ENCODE results near the gene MYORG. TPM values are rescaled to one million over a fixed set of nuclear protein-coding genes. Genes with fewer than 3 reads are reported as not detected.

The MYORG gene
- total and polyA plus RNA-seq, 10 of the 15 experiments (the other 5 are each of a cell fraction or from before 2014, with no cell fraction given) = 0.05 to 0.36 (median 0.10) TPM; not detected in 1

DNA sequence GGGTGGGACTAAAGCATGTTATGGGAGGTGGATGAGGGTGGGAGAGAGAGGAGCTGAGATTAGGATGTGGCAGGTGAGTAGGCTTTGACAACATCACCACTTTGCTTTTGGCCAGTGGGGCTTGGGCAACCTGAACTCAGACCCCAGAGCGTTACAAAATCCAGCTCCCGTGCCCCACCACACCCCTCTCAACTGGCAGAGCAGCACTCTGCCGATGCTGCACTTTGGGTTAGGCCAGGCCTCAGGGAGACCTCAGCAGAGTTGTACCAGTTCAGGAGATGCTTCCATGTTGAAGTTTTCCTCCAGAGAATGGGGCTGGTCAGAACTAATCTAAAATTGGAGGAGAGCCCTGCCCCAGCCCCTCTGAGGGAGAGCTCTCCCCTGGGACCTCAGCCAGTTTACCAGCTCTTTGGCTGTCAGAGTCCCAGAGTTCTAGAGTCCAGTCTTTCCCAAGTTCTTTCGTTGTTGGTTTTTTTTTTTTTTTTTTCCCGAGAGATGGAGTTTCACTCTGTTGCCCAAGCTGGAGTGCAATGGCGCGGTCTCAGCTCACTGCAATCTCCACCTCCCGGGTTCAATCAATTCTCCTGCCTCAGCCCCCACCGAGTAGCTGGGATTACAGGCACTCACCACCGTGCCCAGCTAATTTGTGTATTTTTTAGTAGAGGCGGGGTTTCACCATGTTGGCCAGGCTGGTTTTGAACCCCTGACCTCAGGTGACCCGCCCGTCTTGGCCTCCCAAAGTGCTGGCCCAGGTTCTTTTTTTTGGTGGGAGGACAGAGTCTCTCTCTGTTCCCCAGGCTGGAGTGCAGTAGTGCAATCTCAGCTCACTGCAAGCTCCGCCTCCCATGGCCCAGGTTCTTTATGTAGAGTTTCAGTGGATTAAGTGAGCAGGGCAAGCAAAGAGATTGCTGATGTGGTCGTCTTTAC, 29.6 kb downstream of the MYORG start:
- FAIRE-seq (no peak), DNase-seq (ENCODE audit: low read depth, low spot score) (no peak), ATAC-seq (no peak)
- Histone ChIP-seq H3K4me3 (no peak overlapping the region), H3K79me2 (ENCODE audit: control insufficient read depth, insufficient read depth, low read length) (no peaks in the 10 kb centered on the region), H4K20me1 (ENCODE audit: control insufficient read depth, insufficient read depth) (no peaks in the 10 kb centered on the region), H3K36me3 (ENCODE audit: control insufficient read depth in 2 of 2, insufficient read depth in 2 of 2, low read length in 1 of 2) (peaks cover 2 to 8% of the 10 kb centered on the region in 2 experiments), H3K27ac (ENCODE audit: control insufficient read depth, insufficient read depth) (no peak overlapping the region), H3K4me2 (ENCODE audit: control insufficient read depth, insufficient read depth) (no peak overlapping the region), H3K9me3 (replicated peaks; ENCODE audit: control insufficient read depth, insufficient read depth, low read length) (no peaks in the 10 kb centered on the region), H3K4me1 (ENCODE audit: control insufficient read depth, insufficient read depth, low read length) (no peaks in the 10 kb centered on the region), H3K27me3 (replicated peaks in 1 of 2; ENCODE audit: control insufficient read depth in 2 of 2, insufficient read depth in 2 of 2, low read length in 1 of 2) (no peaks in the 10 kb centered on the region), H3K9ac (ENCODE audit: control insufficient read depth, insufficient read depth, low read length) (no peak overlapping the region), H2AFZ (ENCODE audit: control insufficient read depth, low read depth, low read length) (no peak overlapping the region)
- CTCF ChIA-PET = interaction anchor here (0.9 to 1.0 kb wide), 2 partner anchors 10 to 15 kb away, joined by 4 read pairs; no protein-coding TSS in a partner anchor
- TF ChIP-seq POU2F2 (IDR thresholded peaks at IDR 0.05; ENCODE audit: borderline replicate concordance, low read depth, low read length) (no peak), SREBF2 (IDR thresholded peaks at IDR 0.05; ENCODE audit: low read length) (no peak), SMAD5 (IDR thresholded peaks at IDR 0.05; ENCODE audit: low read depth) (no peak), FOXK2 (IDR thresholded peaks at IDR 0.05) (no peak), ASH2L (IDR thresholded peaks at IDR 0.05; ENCODE audit: borderline replicate concordance, low read depth) (no peak), YBX1 (IDR thresholded peaks at IDR 0.05) (no peak)
- TF ChIP-seq, protein P1, sequence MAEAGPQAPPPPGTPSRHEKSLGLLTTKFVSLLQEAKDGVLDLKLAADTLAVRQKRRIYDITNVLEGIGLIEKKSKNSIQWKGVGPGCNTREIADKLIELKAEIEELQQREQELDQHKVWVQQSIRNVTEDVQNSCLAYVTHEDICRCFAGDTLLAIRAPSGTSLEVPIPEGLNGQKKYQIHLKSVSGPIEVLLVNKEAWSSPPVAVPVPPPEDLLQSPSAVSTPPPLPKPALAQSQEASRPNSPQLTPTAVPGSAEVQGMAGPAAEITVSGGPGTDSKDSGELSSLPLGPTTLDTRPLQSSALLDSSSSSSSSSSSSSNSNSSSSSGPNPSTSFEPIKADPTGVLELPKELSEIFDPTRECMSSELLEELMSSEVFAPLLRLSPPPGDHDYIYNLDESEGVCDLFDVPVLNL (IDR thresholded peaks at IDR 0.05; ENCODE audit: low read depth, low read length) = no peak
- TF ChIP-seq, protein P2, sequence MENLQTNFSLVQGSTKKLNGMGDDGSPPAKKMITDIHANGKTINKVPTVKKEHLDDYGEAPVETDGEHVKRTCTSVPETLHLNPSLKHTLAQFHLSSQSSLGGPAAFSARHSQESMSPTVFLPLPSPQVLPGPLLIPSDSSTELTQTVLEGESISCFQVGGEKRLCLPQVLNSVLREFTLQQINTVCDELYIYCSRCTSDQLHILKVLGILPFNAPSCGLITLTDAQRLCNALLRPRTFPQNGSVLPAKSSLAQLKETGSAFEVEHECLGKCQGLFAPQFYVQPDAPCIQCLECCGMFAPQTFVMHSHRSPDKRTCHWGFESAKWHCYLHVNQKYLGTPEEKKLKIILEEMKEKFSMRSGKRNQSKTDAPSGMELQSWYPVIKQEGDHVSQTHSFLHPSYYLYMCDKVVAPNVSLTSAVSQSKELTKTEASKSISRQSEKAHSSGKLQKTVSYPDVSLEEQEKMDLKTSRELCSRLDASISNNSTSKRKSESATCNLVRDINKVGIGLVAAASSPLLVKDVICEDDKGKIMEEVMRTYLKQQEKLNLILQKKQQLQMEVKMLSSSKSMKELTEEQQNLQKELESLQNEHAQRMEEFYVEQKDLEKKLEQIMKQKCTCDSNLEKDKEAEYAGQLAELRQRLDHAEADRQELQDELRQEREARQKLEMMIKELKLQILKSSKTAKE (IDR thresholded peaks at IDR 0.05; ENCODE audit: low read depth, poor library complexity, severe bottlenecking) = no peak
- TF ChIP-seq, protein P3, sequence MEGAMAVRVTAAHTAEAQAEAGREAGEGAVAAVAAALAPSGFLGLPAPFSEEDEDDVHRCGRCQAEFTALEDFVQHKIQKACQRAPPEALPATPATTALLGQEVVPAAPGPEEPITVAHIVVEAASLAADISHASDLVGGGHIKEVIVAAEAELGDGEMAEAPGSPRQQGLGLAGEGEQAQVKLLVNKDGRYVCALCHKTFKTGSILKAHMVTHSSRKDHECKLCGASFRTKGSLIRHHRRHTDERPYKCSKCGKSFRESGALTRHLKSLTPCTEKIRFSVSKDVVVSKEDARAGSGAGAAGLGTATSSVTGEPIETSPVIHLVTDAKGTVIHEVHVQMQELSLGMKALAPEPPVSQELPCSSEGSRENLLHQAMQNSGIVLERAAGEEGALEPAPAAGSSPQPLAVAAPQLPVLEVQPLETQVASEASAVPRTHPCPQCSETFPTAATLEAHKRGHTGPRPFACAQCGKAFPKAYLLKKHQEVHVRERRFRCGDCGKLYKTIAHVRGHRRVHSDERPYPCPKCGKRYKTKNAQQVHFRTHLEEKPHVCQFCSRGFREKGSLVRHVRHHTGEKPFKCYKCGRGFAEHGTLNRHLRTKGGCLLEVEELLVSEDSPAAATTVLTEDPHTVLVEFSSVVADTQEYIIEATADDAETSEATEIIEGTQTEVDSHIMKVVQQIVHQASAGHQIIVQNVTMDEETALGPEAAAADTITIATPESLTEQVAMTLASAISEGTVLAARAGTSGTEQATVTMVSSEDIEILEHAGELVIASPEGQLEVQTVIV (IDR thresholded peaks at IDR 0.05; ENCODE audit: borderline replicate concordance, partially characterized antibody) = no peak
- in situ Hi-C loops (cut with MboI) (no loop called here), intact Hi-C loops (cut with micrococcal nuclease; ENCODE audit: unreplicated experiment) (no loop called here)
- BruUV-seq (replicated peaks) = no TSS peak
- 94% methylated on average over 13 of the region's 15 CpGs for WGBS (ENCODE audit: insufficient coverage, insufficient replicate concordance, low lambda C conversion rate, missing lambda C conversion rate)
- RAD21 ChIA-PET (ENCODE audit: unreplicated experiment) = interaction anchor here (0.7 kb wide), 1 partner anchor 248 kb away, joined by 3 read pairs; no protein-coding TSS in a partner anchor
- SMC1A ChIA-PET (ENCODE audit: uncharacterized antibody, unreplicated experiment) = no interaction called here
- POLR2A ChIA-PET = no interaction called here

Measured in GM12878 (cell line).